HG02571 (cell line): ENCODE measurements around the gene TTC7B.

Experiments used
- ATAC-seq: cut with Tn5 transposase; IDR thresholded peaks from one replicate; pipeline ENCODE4 v1.9.1; 2021; ENCODE audit warnings: mild to moderate bottlenecking, moderate library complexity; ENCODE audit not compliant: unreplicated experiment

TTC7B gene

GRCh38 chr14:90677484-90678050, 138.7 kb downstream of the TTC7B start:
- ATAC-seq, result no peak

- ATAC-seq, result no peak
These were observed 139.3 kb downstream of the TTC7B start for GRCh38 chr14:90676912-90677311.

- ATAC-seq, result no peak
These were observed 139.9 kb downstream of the TTC7B start for GRCh38 chr14:90676356-90676755.

- ATAC-seq, result no peak
These were observed 140.8 kb downstream of the TTC7B start for GRCh38 chr14:90675399-90675798.

- no peak for ATAC-seq
These were observed 141.5 kb downstream of the TTC7B start for GRCh38 chr14:90674716-90675115.

- no peak for ATAC-seq
These were observed 142.1 kb downstream of the TTC7B start for GRCh38 chr14:90674043-90674670.

GRCh38 chr14:90671382-90672234, 144.6 kb downstream of the TTC7B start:
- no peak for ATAC-seq

GRCh38 chr14:90669731-90670130, 146.5 kb downstream of the TTC7B start:
- no peak for ATAC-seq

GRCh38 chr14:90666571-90666970, 149.7 kb downstream of the TTC7B start:
- no peak for ATAC-seq

GRCh38 chr14:90665321-90666000, 150.8 kb downstream of the TTC7B start:
- ATAC-seq, result no peak

GRCh38 chr14:90664911-90665310, 151.3 kb downstream of the TTC7B start:
- no peak for ATAC-seq

GRCh38 chr14:90663680-90664079, 152.6 kb downstream of the TTC7B start:
- no peak for ATAC-seq

GRCh38 chr14:90663140-90663539, 153.1 kb downstream of the TTC7B start:
- ATAC-seq, result no peak

GRCh38 chr14:90661866-90662265, 154.4 kb downstream of the TTC7B start:
- ATAC-seq, result no peak

- ATAC-seq, result no peak
These were observed 155.2 kb downstream of the TTC7B start for GRCh38 chr14:90660865-90661570.

- no peak for ATAC-seq
These were observed 157.1 kb downstream of the TTC7B start for GRCh38 chr14:90659156-90659555.

- no peak for ATAC-seq
These were observed 157.7 kb downstream of the TTC7B start for GRCh38 chr14:90658541-90658967.

- no peak for ATAC-seq
These were observed 159.3 kb downstream of the TTC7B start for GRCh38 chr14:90656973-90657372.

GRCh38 chr14:90655829-90656228, 160.4 kb downstream of the TTC7B start:
- ATAC-seq, result no peak

GRCh38 chr14:90654831-90655276, 161.4 kb downstream of the TTC7B start:
- no peak for ATAC-seq

GRCh38 chr14:90652626-90653025, 163.6 kb downstream of the TTC7B start:
- ATAC-seq, result no peak
